H1 (cell line): ENCODE data around the gene WDR89. TPM values are rescaled to one million over a fixed set of nuclear protein-coding genes. Genes with fewer than 3 reads are reported as not detected.

ENCODE experiments used
- CTCF ChIA-PET: fragments of 300-600 bp; sonication (Branson Sonifier 250); formaldehyde crosslinking; loops from one replicate; lab custom pipeline; 2021; ENCODE audit not compliant: partially characterized antibody; lab: Charles Lee
- POLR2A ChIA-PET: fragments of 300-600 bp; sonication (Branson Sonifier 250); formaldehyde crosslinking; loops from one replicate; lab custom pipeline; 2021; ENCODE audit warnings: inconsistent platforms; ENCODE audit not compliant: partially characterized antibody; lab: Charles Lee
- DNase-seq, 2 experiments: peaks; one replicate each; pipeline versions ENCODE4 v3.0.0 to v3.0.0-alpha.2; 2010 to 2022; ENCODE audit warnings: low spot score in 2 of 2, low read depth in 1 of 2, mixed read lengths in 1 of 2
- FAIRE-seq: peaks from 2 replicates; lab custom pipeline; 2011; peaks lifted over from hg19 to GRCh38; lab: Jason Lieb, UNC
- H2AFZ ChIP-seq: 2 replicates; pipeline ENCODE4 v1.8.1; 2012; ENCODE audit warnings: low read length, inconsistent platforms
- H2AK5ac ChIP-seq: 2 replicates; pipeline ENCODE4 v1.6.1; 2013; ENCODE audit warnings: low read depth, low read length
- H2BK120ac ChIP-seq: replicated peaks from 2 replicates; pipeline ENCODE3; 2013; ENCODE audit warnings: low read depth, low read length, inconsistent platforms
- H2BK12ac ChIP-seq: 2 replicates; pipeline ENCODE4 v1.6.1; 2013; ENCODE audit warnings: low read depth, low read length
- H2BK15ac ChIP-seq: 2 replicates; pipeline ENCODE4 v1.6.1; 2013; ENCODE audit warnings: low read length
- H2BK20ac ChIP-seq: 2 replicates; pipeline ENCODE4 v1.6.1; 2013; ENCODE audit warnings: low read length
- H2BK5ac ChIP-seq: 2 replicates; pipeline ENCODE4 v1.6.1; 2013; ENCODE audit warnings: low read depth, low read length
- H3K14ac ChIP-seq: 2 replicates; pipeline ENCODE4 v1.6.1; 2013; ENCODE audit warnings: inconsistent platforms; ENCODE audit not compliant: insufficient read length
- H3K18ac ChIP-seq: 2 replicates; pipeline ENCODE4 v1.6.1; 2013; ENCODE audit warnings: low read length; ENCODE audit errors: extremely low read depth
- H3K23ac ChIP-seq: 2 replicates; pipeline ENCODE4 v1.6.1; 2013; ENCODE audit warnings: inconsistent platforms; ENCODE audit not compliant: insufficient read length
- H3K23me2 ChIP-seq: 2 replicates; pipeline ENCODE4 v1.6.1; 2013; ENCODE audit warnings: low read depth, low read length
- H3K27ac ChIP-seq: 2 replicates; pipeline ENCODE4 v1.6.1; 2011; ENCODE audit warnings: low read depth, low read length, inconsistent platforms
- H3K27me3 ChIP-seq, 4 experiments: replicated peaks in 1 of 4; 1 replicate in 1 of 4; 2 replicates in 3 of 4; pipeline versions ENCODE4 v1.6.1 to v1.8.1; 2011 to 2013; ENCODE audit warnings: low read length in 3 of 4, mild to moderate bottlenecking in 3 of 4, inconsistent platforms in 2 of 4, mixed read lengths in 2 of 4, moderate library complexity in 1 of 4; ENCODE audit not compliant: control insufficient read depth in 3 of 4, insufficient read depth in 3 of 4; ENCODE audit errors: extremely low read depth in 1 of 4
- H3K36me3 ChIP-seq, 4 experiments: 2 replicates each; pipeline versions ENCODE4 v1.6.1 to v1.8.1; 2011 to 2013; ENCODE audit warnings: mild to moderate bottlenecking in 4 of 4, low read length in 3 of 4, moderate library complexity in 2 of 4, control low read depth in 1 of 4, inconsistent platforms in 1 of 4; ENCODE audit not compliant: insufficient read depth in 4 of 4, control insufficient read depth in 2 of 4
- H3K4ac ChIP-seq: replicated peaks from 2 replicates; pipeline ENCODE3; 2013; ENCODE audit warnings: low read length, low read depth, mixed read lengths, inconsistent platforms; ENCODE audit not compliant: insufficient read length
- H3K4me1 ChIP-seq, 4 experiments: replicated peaks in 1 of 4; 1 replicate in 1 of 4; 2 replicates in 3 of 4; pipeline versions ENCODE4 v1.6.1 to v1.8.1; 2011 to 2013; ENCODE audit warnings: low read length in 3 of 4, inconsistent platforms in 2 of 4, mixed read lengths in 1 of 4; ENCODE audit not compliant: insufficient read depth in 4 of 4, control insufficient read depth in 3 of 4
- H3K4me2 ChIP-seq, 2 experiments: 2 replicates each; pipeline versions ENCODE4 v1.6.1 to v1.8.1; 2011 to 2013; ENCODE audit warnings: low read depth in 2 of 2, low read length in 2 of 2, control low read depth in 1 of 2, inconsistent platforms in 1 of 2, mild to moderate bottlenecking in 1 of 2; ENCODE audit not compliant: insufficient read depth in 1 of 2
- H3K4me3 ChIP-seq, 4 experiments: fragments of 200-600, 300-600 bp in 1 of 4; sonication (generic), shearing (Covaris generic), sonication (Bioruptor Twin) in 1 of 4; 2 replicates each; pipeline versions ENCODE4 v1.5.1 to v1.8.1; 2011 to 2016; ENCODE audit warnings: low read length in 4 of 4, low read depth in 3 of 4, control low read depth in 2 of 4, inconsistent platforms in 2 of 4, mild to moderate bottlenecking in 2 of 4, mixed read lengths in 1 of 4, moderate library complexity in 1 of 4; ENCODE audit not compliant: insufficient read depth in 2 of 4; ENCODE audit errors: extremely low read depth in 1 of 4
- H3K56ac ChIP-seq: replicated peaks from 2 replicates; pipeline ENCODE3; 2013; ENCODE audit warnings: low read depth, mild to moderate bottlenecking, mixed read lengths, low read length, inconsistent platforms; ENCODE audit not compliant: insufficient read length
- H3K79me1 ChIP-seq: 2 replicates; pipeline ENCODE4 v1.6.1; 2013; ENCODE audit warnings: low read depth, low read length, control low read depth
- H3K79me2 ChIP-seq, 2 experiments: 2 replicates each; pipeline versions ENCODE4 v1.6.1 to v1.8.1; 2012 to 2013; ENCODE audit warnings: low read length in 2 of 2, mild to moderate bottlenecking in 2 of 2, inconsistent platforms in 1 of 2; ENCODE audit not compliant: insufficient read depth in 2 of 2, control insufficient read depth in 1 of 2
- H3K9ac ChIP-seq, 4 experiments: replicated peaks in 1 of 4; 1 replicate in 1 of 4; 2 replicates in 3 of 4; pipeline versions ENCODE4 v1.6.1 to v1.8.1; 2011 to 2013; ENCODE audit warnings: low read depth in 3 of 4, low read length in 3 of 4, control low read depth in 2 of 4, mild to moderate bottlenecking in 2 of 4, moderate library complexity in 2 of 4, inconsistent platforms in 1 of 4; ENCODE audit errors: extremely low read depth in 1 of 4
- H3K9me3 ChIP-seq, 2 experiments: 2 replicates each; pipeline versions ENCODE4 v1.6.1 to v1.8.1; 2012 to 2013; ENCODE audit warnings: mild to moderate bottlenecking in 2 of 2, moderate library complexity in 2 of 2, control low read depth in 1 of 2, inconsistent platforms in 1 of 2, low read depth in 1 of 2, low read length in 1 of 2, mixed read lengths in 1 of 2; ENCODE audit not compliant: insufficient read depth in 2 of 2
- H4K20me1 ChIP-seq, 2 experiments: replicated peaks in 1 of 2; 2 replicates each; pipeline versions ENCODE3 to v1.8.1; 2011 to 2013; ENCODE audit warnings: inconsistent platforms in 2 of 2, low read length in 2 of 2, mild to moderate bottlenecking in 1 of 2; ENCODE audit not compliant: insufficient read depth in 2 of 2, control insufficient read depth in 1 of 2
- H4K5ac ChIP-seq: 2 replicates; pipeline ENCODE4 v1.6.1; 2013; ENCODE audit warnings: low read length, low read depth, mixed read lengths, inconsistent platforms; ENCODE audit not compliant: insufficient read length
- H4K8ac ChIP-seq: 2 replicates; pipeline ENCODE4 v1.8.0; 2013; ENCODE audit warnings: mild to moderate bottlenecking, moderate library complexity, low read length, inconsistent platforms; ENCODE audit not compliant: insufficient read depth; ENCODE audit errors: extremely low read depth
- H4K91ac ChIP-seq: replicated peaks from 2 replicates; pipeline ENCODE3; 2013; ENCODE audit warnings: low read length, mixed read lengths, inconsistent platforms; ENCODE audit not compliant: insufficient read length
- CHD1 ChIP-seq: IDR thresholded peaks from 2 replicates; pipeline ENCODE4 v1.6.1; 2012; ENCODE audit warnings: low read depth, low read length, improper control_type of control experiment
- CHD2 ChIP-seq: IDR thresholded peaks from 2 replicates; pipeline ENCODE4 v1.6.1; 2012; ENCODE audit warnings: low read length, improper control_type of control experiment
- EP300 ChIP-seq, 2 experiments: IDR thresholded peaks; 1 replicate in 1 of 2; 2 replicates in 1 of 2; pipeline ENCODE4 v1.6.1; 2011 to 2012; ENCODE audit warnings: low read depth in 2 of 2, low read length in 2 of 2, mild to moderate bottlenecking in 2 of 2, borderline replicate concordance in 1 of 2, inconsistent platforms in 1 of 2, moderate library complexity in 1 of 2
- FOSL1 ChIP-seq: IDR thresholded peaks from 2 replicates; pipeline ENCODE4 v1.6.1; 2011; ENCODE audit warnings: mild to moderate bottlenecking, low read depth, low read length, moderate library complexity; ENCODE audit not compliant: insufficient read depth
- MAX ChIP-seq: IDR thresholded peaks from 2 replicates; pipeline ENCODE4 v1.6.1; 2012; ENCODE audit warnings: inconsistent platforms
- NRF1 ChIP-seq: IDR thresholded peaks from 2 replicates; pipeline ENCODE4 v1.6.1; 2011; ENCODE audit warnings: mild to moderate bottlenecking, low read depth, low read length, improper control_type of control experiment
- POLR2A ChIP-seq, 2 experiments: IDR thresholded peaks; 1 replicate in 1 of 2; 2 replicates in 1 of 2; pipeline ENCODE4 v1.6.1; 2011; ENCODE audit warnings: low read depth in 2 of 2, low read length in 2 of 2, mild to moderate bottlenecking in 2 of 2; ENCODE audit errors: control extremely low read depth in 1 of 2
- POLR2AphosphoS5 ChIP-seq: IDR thresholded peaks from 2 replicates; pipeline ENCODE4 v1.6.1; 2011; ENCODE audit warnings: low read depth, low read length
- POU5F1 ChIP-seq: IDR thresholded peaks from 2 replicates; pipeline ENCODE4 v1.6.1; 2011; ENCODE audit warnings: low read depth, mild to moderate bottlenecking, low read length, moderate library complexity
- RAD21 ChIP-seq, 2 experiments: IDR thresholded peaks in 1 of 2; conservative IDR thresholded peaks in 1 of 2; 2 replicates each; pipeline ENCODE4 v1.6.1; 2011; ENCODE audit warnings: low read depth in 2 of 2, low read length in 2 of 2, improper control_type of control experiment in 1 of 2, inconsistent platforms in 1 of 2, mild to moderate bottlenecking in 1 of 2, moderate library complexity in 1 of 2
- RFX5 ChIP-seq: IDR thresholded peaks from 2 replicates; pipeline ENCODE4 v1.6.1; 2011; ENCODE audit warnings: low read depth, low read length, improper control_type of control experiment, borderline replicate concordance
- SIN3A ChIP-seq, 2 experiments: IDR thresholded peaks in 1 of 2; conservative IDR thresholded peaks in 1 of 2; 2 replicates each; pipeline ENCODE4 v1.6.1; 2011 to 2012; ENCODE audit warnings: low read length in 2 of 2, improper control_type of control experiment in 1 of 2, low read depth in 1 of 2, mild to moderate bottlenecking in 1 of 2
- TCF12 ChIP-seq: IDR thresholded peaks from 2 replicates; pipeline ENCODE4 v1.6.1; 2011; ENCODE audit warnings: low read depth, mild to moderate bottlenecking, low read length
- USF2 ChIP-seq: IDR thresholded peaks from 2 replicates; pipeline ENCODE4 v1.6.1; 2011; ENCODE audit warnings: low read length, improper control_type of control experiment
- polyA plus RNA-seq, 7 experiments: library from polyadenylated mRNA; depleted of rRNA in 3 of 7; stranded (reverse) in 5 of 7; unstranded in 2 of 7; fragments of >200 nt in 5 of 7; fragments of 200-250 nt in 2 of 7; gene quantifications; 1 replicate in 5 of 7; 2 replicates in 1 of 7; 4 replicates in 1 of 7; pipeline versions ENCODE4 v1.2.1 to v1.2.3, GENCODE V29; 2011 to 2013; ENCODE audit warnings: missing spikeins in 2 of 7, mixed read lengths in 2 of 7
- total RNA-seq: library from RNA; stranded (reverse); fragmentation: NEBNext Ultra II Directional; extraction: Animal tissue kit (Norgen Biotek cat#: 25700); gene quantifications from 2 replicates; pipeline ENCODE4 v1.2.1, GENCODE V29; 2021

Gene WDR89
- total and polyA plus RNA-seq, 2 of the 8 experiments (the other 6 are each of a cell fraction or from before 2014, with no cell fraction given) = 8.3 to 32.9 TPM

- FAIRE-seq = no peak
- TF ChIP-seq NRF1 (no peak), TCF12 (no peak), RFX5 (no peak), USF2 (no peak), POLR2A (IDR thresholded peaks at IDR 0.05; ENCODE audit: control extremely low read depth in 1 of 2, low read depth in 2 of 2, low read length in 2 of 2) (no peak), CHD1 (no peak), EP300 (IDR thresholded peaks at IDR 0.05; ENCODE audit: borderline replicate concordance in 1 of 2, low read depth in 2 of 2, low read length in 2 of 2) (no peak), POLR2AphosphoS5 (no peak), RAD21 (IDR thresholded peaks at IDR 0.05 in 1 of 2, conservative IDR thresholded peaks at IDR 0.05 in 1 of 2; ENCODE audit: low read depth in 2 of 2, low read length in 2 of 2) (no peak), CHD2 (no peak), POU5F1 (no peak), SIN3A (conservative IDR thresholded peaks at IDR 0.05 in 1 of 2, IDR thresholded peaks at IDR 0.05 in 1 of 2; ENCODE audit: low read depth in 1 of 2, low read length in 2 of 2) (no peak), MAX (no peak), FOSL1 (no peak)
Measured at GRCh38 chr14:63670692-63671091, 29.0 kb upstream of the WDR89 start.

More at GRCh38 chr14:63670692-63671091, 29.0 kb upstream of the WDR89 start:
- Histone ChIP-seq H3K36me3 (no peaks in the 10 kb centered on the region), H3K4me1 (no peaks in the 10 kb centered on the region), H3K23ac (no peak overlapping the region), H2BK120ac (no peak overlapping the region), H3K18ac (no peak overlapping the region), H2BK12ac (no peak overlapping the region), H3K79me2 (no peaks in the 10 kb centered on the region), H2BK5ac (no peak overlapping the region), H4K91ac (no peak overlapping the region), H3K27me3 (no peaks in the 10 kb centered on the region), H3K4ac (no peak overlapping the region), H3K4me3 (no peak overlapping the region), H4K20me1 (no peaks in the 10 kb centered on the region), H3K4me2 (no peak overlapping the region), H3K79me1 (no peaks in the 10 kb centered on the region), H2BK15ac (no peak overlapping the region), H4K8ac (no peak overlapping the region), H3K23me2 (no peaks in the 10 kb centered on the region), H4K5ac (no peak overlapping the region), H3K14ac (no peak overlapping the region), H3K9ac (no peak overlapping the region), H3K56ac (no peak overlapping the region), H2AK5ac (no peak overlapping the region), H2AFZ (no peak overlapping the region), H2BK20ac (no peak overlapping the region), H3K9me3 (no peaks in the 10 kb centered on the region), H3K27ac (no peak overlapping the region)
- ChIA-PET CTCF (interaction anchor here (1.0 kb wide), 1 partner anchor 37 kb away, joined by 4 read pairs; no protein-coding TSS in a partner anchor), POLR2A (no interaction called here)
- no peak for DNase-seq
